ENCODE measurements around the gene VPS54.
A peak's percentile ranks its signal among the peaks of the same experiment; 100 is the strongest.

Gene VPS54

GRCh38 chr2:63842149-63843061 is 176.8 kb downstream of the VPS54 start:
- DNase-seq (ENCODE audit: low read depth): no peak
- no peak for TF ChIP-seq CTCF (IDR thresholded peaks at IDR 0.05; ENCODE audit: low read depth, low read length, missing control alignments)

More at GRCh38 chr2:63842149-63843061, 176.8 kb downstream of the VPS54 start:
- H3K4me3 ChIP-seq (ENCODE audit: low read depth, low read length): peak overlapping the region; percentile 88
